HG02642 (cell line): ENCODE data around the gene C10orf67.
"Not testable (repeated sequence)": the region's sequence is repeated elsewhere in the genome, so short reads cannot be mapped to it uniquely, and the experiment has no call there.

Experiments used
- ATAC-seq: cut with Tn5 transposase; IDR thresholded peaks from one replicate; pipeline ENCODE4 v1.9.1; 2021; ENCODE audit warnings: mild to moderate bottlenecking; ENCODE audit not compliant: unreplicated experiment, poor library complexity

Gene C10orf67

DNA sequence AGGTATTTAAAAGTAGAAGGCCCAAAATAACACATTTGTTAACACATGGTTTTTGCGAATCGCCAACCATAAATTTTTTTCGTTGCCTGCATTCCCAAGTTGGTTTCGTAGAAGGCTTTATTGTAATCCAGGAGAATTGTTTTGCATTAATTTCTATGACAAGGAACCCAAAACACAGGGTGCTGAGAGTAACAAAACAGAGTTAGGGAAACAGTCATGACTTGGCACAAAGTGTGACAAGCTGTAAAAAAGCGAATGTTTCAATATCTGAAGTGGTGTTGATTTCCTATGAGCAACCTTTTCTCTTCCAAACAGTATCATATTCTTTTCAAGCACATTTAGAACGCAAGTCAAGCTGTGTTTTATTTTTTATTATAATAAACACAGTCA lies 63.6 kb downstream of the C10orf67 start:
- no peak for ATAC-seq

DNA sequence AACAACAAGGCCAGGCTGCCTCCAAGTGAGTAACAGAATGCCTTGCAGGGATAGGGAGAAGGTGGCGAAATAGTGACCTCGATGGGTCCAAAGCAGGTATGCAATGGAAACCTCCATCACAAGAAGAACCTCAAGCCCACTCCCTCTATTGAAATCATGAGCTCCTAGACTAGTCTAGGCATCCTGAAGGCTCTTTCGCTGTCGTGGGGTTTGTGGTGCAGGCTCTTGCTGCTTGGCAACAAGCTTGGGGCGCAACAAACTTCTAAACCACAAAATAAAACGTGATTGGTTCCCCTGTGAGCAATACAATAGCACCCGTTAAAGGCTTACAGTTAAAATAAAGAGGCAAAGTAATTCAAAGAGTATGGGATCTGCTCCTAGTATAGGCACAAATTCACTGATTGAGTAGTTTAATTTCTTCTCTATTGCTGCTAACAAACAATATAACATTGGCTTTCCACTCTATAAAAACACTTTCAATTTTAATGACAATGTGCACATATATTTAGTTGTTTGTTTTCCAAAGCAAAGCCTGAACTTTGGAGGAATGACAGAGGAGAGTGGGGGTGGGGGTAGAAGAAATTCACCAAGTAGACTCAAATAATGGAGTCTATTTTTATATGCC lies 64.1 kb downstream of the C10orf67 start:
- ATAC-seq = no peak

DNA sequence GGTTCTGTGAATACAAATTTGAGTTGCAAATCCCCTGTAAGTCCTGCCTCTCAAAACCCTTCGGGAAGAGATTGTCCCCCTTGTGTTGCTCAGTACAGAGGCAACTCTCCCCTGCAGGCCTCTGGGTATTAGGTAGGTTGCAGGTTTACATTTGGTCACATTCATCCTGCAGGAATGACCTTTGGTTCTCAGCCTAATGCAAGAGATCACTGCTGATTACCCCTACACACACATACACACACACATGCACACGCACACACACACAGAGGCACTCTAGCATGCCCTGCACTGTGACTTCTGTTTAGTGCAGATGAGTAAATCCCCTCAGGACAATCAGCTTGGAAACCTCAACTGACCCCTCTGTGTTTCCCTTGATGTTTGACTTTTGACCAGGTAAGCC lies 69.2 kb downstream of the C10orf67 start:
- no peak for ATAC-seq

DNA sequence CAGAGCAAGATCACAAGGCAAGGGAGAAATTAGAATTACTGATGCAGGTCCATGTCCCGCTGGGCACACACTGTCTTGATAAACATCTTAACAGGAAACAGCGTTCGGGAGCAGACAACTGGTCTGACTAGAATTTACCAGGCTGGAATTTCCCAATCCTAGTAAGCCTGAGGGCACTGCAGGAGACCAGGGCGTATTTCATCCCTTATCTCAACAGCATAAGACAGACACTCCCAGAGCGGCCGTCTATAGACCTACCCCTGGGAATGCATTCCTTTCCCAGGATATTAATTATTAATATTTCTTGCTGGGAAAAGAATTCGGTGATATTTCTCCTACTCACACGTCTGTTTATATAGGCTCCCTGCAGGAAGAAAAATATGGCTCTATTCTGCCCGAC lies 70.4 kb downstream of the C10orf67 start:
- not testable (repeated sequence) for ATAC-seq

DNA sequence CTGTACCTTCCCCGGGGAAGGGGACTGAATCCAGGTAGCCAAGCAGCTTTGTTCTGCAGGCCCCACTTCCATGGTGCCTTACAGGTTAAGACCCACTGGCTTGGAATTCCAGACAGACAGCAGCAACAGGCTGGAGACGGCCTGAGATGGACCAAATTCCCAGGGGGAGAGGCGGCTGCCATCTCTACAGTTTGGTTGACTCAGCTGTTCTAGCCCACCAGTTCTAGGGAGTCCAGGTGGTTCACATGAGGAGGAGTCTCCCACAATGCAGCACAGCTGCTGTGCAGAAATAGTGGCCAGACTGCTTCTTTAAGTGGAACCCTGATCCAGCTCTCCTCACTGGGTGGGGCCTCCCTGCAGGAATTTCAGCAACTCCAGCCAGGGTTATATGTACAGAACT lies 74.1 kb downstream of the C10orf67 start:
- no peak for ATAC-seq

DNA sequence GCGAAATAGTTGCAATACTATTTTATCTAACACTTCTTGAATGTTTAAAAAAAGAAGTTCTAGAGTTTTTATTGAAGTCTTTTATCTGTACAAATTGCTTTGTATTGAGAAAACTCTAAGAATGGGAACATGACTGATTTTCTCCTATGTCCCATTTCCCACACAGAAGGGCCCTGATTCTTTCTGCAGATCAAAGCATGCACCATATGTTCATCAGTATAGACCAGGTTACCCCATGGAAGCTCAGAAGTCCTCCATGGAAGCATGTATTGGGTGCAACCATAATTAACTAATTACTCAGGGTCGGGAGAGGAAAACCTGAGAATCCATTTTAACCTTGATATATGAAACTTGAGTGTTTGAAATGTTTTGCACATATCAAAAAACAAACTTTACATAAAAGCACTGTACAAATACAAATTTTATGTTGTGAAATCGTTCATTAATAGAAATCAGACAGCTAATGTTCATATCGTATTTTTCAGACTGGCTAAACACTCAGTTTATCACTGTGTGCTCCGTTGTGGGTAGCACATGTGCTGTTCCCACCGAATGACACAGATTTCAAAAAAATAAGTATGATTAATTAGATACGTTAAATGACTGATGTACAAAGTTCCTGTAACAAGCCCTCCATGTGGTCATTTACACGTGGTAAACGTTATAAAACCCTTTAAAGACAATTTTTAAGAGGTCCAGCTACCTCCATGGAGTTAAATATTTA lies 81.0 kb downstream of the C10orf67 start:
- ATAC-seq = no peak

DNA sequence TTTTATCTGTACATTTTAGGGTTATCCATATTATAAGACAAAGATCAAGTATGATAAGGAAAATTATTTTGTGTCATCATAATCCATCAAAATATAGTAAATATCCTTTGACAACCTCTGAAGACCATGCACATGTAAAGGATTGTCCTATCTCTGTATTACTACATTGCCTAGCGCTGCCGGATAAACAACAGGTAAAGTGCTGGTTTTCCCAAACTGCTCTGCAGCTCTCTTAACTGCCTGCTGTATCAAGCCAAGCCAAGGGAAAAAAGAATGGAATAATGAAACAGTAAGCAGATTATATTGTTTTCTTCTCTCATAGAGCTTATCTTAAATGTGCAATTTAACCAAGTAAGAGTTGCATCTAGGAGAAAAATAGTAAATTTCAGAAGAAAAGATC lies 81.7 kb downstream of the C10orf67 start:
- ATAC-seq = no peak

DNA sequence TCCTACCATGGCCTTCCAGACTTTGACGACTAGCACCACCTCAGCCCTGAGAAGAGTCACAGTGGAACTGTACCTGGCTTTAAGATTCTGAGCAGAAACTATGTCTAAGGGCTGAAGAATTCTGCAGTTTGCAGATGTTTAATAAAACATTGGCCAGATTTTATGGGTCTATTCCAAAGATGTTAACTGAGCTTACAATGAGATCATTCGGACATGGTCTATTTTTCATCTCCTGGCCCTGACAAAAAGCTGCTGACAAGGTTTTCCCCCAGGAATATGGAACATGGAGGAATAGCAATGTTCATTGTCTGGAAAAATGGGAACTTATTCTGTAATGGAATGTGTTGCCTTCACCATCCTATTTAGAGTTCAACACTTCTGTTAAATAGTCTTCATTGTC lies 86.1 kb downstream of the C10orf67 start:
- ATAC-seq = no peak

DNA sequence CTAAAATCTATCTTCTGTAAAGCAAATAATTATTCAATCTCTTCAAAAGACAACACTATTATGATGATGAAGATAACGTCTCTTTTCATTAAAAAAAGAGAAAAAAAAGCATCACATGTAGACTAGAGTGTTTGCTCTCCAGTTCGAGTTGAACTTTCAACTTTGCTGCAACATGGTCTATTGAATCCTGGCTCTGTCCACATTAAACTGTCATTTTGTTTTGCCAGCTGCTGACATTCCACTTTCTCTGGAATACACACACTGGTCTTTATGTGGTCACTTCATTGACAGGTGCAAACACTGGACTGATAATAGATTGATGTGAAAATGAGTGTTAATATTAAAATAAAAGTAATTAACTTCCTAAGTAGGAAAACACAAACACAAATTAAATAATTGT lies 90.8 kb downstream of the C10orf67 start:
- no peak for ATAC-seq

DNA sequence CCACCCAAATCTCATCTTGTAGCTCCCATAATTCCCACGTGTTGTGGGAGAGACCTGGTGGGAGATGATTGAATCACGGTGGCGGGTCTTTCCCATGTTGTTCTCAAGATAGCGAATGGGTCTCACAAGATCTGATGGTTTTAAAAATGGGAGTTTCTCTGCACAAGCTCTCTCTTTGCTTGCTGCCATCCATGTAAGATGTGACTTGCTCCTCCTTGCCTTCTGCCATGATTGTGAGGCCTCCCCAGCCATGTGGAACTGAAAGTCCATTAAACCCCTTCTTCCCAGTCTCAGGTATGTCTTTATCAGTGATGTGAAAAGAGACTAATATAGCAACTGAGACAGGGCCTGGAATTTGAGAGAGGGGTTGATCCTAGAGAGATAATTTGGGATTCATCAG lies 91.7 kb downstream of the C10orf67 start:
- not testable (repeated sequence) for ATAC-seq

DNA sequence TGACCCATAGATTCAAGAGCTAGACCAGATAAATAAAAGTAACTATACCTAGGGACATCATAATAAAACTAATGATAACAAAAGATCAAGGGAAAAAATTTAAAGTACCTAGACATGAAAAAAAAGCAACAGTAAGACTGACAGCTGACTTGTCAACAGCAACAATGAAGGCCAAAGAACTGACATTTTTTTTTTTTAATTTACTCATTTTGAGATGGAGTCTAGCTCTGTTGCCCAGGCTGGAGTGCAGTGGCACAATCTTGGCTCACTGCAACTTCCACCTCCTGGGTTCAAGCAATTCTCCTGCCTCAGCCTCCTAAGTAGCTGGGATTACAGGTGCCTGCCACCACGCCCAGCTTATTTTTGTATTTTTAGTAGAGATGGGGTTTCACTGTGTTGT lies 102.8 kb downstream of the C10orf67 start:
- not testable (repeated sequence) for ATAC-seq

DNA sequence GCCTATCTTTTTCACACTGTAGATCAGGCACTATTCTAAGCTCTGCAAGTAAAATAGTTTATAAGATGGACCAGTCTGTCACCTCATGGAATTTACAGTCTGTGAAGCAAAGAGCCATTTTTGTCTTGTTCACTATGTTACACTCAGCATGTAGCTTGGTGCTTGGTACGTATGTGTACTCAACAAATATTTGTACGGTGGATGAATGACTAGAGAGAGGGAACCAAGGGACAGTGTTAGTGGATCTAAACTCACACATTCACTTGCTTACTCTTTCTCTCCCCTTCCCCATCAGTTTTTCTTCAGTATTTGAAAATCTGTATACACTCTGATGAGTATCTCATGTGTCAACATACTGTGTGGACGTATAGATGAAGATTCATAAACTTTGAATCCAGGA lies 106.6 kb downstream of the C10orf67 start:
- no peak for ATAC-seq

DNA sequence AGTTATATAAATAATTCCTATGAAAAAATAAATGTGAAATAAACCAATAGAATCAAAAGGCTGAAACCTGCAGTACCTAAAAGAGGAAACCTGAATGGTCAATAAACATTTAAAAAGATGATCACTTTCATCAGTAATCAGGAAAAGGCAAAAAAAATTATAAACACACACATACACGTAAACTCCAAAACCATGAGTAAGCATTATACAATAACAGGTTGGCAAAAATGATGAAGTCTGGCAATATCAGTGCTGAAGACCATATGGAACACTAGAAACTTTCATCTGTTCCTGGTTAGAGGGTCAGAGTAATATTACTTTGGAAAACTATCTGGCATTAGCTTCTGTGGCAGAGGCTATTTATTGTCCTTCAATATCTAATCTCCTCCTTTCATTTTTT lies 114.0 kb downstream of the C10orf67 start:
- ATAC-seq = no peak

DNA sequence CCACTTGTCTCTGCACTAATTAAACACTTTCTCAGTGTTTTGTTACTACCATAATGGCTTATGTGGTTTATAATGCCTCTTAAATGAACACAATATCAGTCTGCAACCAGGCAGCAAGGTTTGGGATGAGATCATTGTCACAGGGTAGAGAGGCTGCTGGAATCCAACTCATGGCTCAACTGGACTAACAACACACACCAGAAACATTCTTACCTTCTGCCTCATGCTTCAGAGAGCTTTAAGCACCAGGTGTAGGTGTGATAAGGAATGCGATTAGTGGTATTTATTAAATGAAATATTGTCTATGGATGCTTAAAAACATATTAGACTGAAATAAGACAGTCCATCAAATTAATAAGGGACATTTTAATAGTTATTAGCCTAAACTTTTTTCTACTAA lies 127.1 kb downstream of the C10orf67 start:
- no peak for ATAC-seq

DNA sequence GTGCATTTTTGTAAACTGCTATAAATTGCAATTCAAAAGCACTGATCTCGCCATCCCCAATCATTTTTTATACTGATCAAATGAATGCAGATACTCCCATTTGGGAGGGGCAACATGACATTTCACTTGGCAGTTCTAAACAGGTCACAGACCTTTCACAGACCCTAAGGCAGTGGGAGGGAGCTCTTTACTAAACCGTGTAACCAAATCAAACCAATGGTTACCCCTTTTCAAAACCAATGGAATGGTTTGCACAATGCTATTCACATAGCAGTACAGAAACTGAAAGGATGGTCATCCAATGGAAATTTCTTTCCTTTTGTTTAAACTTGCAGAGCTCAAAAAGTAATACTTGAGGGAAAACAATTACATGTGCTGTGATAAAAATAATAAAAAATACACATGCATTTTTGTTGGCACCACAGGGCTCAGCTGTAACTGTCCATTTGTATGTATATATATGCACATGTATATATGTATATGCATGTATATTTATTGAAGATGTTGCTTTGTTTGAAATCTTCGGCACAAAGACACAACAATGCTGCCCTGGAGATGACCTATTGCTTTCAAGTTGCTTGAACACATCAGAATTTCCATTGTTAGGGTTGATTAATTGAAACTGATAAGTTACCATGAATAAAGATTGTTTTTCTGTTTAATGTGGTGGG lies 138.5 kb downstream of the C10orf67 start:
- no peak for ATAC-seq

DNA sequence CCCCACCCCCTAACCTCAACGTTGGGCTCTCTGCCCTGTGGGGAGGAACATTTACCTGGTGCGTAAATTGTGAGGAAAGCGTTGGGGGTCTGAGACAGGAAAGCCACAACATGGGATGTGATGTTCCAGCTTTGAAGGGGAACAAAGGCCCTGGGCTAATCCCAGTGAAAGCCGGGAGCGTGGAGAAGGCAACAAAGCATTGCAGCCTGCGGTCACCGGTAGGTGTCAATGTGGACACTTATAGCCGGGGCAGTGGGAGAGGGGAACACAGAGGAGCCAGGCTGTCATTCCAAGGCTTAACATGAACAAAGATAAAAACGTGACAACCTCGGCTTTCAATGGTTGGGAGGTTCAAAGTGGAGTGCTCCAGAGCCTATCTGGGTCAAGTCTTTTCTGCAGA lies 139.8 kb downstream of the C10orf67 start:
- ATAC-seq = no peak

DNA sequence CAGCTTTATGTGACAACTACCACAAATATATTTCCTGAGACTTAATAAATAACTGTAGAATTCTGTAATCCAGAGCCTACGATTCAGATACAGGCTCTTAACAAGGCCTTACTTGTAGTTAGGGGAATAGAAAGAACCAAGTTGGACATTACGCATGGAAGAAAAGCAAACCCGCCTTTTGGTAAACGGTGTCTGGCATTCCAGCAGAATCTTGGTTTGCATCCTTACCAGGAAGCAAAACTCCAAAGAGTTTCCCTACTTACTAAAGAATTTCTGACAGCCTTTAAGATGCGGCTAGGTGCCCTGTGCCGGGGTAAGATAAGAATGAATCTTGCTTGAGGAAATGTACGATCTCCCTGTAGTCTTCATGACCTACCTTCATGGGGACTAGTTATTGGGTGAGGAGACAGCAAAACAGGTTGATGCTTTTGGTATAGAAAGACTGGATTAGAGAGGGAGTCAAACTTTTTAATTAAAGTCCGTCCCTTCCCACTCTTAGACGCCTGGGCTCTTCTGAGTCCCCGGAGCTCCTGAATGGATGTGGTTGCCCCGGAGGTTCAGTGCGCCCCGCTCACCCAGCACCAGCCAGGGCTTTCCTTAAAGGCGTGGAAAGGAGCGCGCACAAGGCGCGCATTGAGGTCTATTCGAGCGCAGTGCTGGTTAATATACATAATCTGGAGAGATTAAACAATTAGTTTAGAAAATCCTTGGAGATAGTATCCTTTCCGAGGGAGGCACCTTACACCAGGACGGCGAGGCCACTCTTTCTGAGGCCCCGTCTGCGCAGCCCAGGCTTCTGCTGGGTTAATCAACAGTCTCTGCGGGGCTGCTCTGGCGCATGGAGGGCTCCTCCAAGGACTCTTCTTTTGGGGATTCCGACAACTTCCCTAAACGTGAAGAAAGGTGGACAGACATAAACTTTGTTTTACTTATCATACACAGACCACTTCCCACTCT lies 140.9 kb downstream of the C10orf67 start:
- no peak for ATAC-seq

DNA sequence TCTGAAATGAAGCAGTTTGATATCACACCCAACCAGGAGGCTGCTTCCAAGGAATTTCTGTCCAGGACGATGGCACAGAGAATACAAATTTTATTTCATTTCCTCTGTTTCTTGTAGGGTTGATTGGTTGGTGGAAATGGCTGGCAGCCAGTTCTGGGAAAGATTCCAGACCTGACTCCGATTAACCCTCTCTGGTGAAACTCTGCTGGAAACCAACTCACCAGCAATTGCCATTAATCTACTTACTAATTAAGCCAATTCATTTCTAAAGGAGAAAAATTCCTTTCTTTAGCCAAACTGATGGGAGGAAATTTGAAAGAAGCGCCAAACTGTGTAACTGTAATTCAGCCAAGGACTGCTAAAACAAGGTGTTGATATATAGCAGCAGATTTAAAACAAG lies 141.8 kb downstream of the C10orf67 start:
- no peak for ATAC-seq

DNA sequence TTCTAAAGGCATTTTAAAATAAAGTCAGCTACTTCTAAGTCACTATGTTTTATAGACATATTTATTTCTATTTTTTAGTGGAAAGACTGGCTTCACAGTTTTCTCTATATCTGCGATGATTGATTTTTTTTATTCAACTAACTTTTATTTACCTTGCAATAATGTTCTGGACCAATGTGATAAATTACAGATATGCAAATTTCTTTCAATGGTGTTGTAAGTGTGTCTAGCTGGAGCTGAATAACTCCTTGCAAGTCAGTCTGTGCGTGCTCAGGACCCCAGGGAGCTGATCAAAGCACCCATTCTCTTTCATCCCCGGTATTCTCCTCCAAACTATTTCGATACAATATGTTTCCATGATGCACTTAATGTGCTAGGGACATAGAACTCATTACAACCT lies 142.8 kb downstream of the C10orf67 start:
- no peak for ATAC-seq

DNA sequence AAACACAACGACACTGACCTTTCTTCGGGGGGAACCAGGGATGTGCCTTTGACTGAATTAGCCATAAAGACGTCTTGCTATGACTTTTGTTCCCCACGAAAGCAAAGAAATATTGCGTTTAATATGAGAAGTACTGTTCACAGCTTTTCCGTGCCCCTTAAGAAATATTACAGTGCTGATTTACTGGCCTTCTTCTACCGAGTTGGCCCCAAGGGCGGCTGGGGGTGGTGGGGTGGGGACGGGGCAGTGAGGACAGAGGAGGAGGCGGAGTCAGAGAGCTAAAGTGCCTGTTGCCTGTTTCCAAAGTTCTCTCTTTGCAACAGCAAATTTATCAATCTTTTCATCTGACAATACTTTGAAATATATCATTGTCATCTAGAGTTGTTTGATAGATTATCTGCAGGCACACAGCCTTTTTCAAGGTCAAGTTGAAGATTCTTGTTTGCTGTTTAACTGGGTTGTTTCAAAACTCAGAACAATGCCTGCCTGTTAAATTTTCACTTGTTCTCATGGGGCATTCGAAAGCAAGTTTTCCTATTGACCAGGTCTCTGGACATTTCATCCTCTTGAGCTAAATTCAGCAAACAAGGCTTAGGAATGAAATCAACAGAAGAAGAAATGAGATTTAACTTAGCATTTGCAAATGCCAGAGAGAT lies 143.5 kb downstream of the C10orf67 start:
- ATAC-seq = no peak
